Body of pancreas (tissue), 4 donors: Measurements from ENCODE around the gene USP10. TPM values are rescaled to one million over a fixed set of nuclear protein-coding genes. Genes with fewer than 3 reads are reported as not detected.

ENCODE experiments used
- ATAC-seq: fragments of 150-250 bp; one replicate; pipeline ENCODE4 v1.9.1; 2016
- DNase-seq, 4 donors: peaks; one replicate each; pipeline ENCODE4 v3.0.0-alpha.2; 2019
- H3K27ac ChIP-seq, 4 donors: fragments of 200-600 bp; sonication (generic); 1 replicate in 3 of 4; 2 replicates in 1 of 4; pipeline versions ENCODE4 v1.5.1 to v1.6.1; 2016 to 2019; ENCODE audit warnings: mild to moderate bottlenecking in 1 of 4, mixed read lengths in 1 of 4, moderate library complexity in 1 of 4
- H3K27me3 ChIP-seq, 2 donors: fragments of 200-600 bp; sonication (generic); one replicate each; pipeline ENCODE4 v1.6.0; 2016; ENCODE audit warnings: mild to moderate bottlenecking in 1 of 2
- H3K36me3 ChIP-seq, 2 donors: fragments of 200-600 bp; sonication (generic); replicated peaks in 1 of 2; 2 replicates each; pipeline ENCODE4 v1.5.1; 2016; ENCODE audit warnings: low read depth in 2 of 2; ENCODE audit not compliant: insufficient read depth in 1 of 2
- H3K4me1 ChIP-seq: fragments of 200-600 bp; sonication (generic); one replicate; pipeline ENCODE4 v1.6.0; 2016
- H3K4me3 ChIP-seq, 2 donors: fragments of 200-600 bp; sonication (generic); 1 replicate in 1 of 2; 2 replicates in 1 of 2; pipeline ENCODE4 v1.5.1; 2016 to 2019
- H3K9me3 ChIP-seq, 3 donors: fragments of 200-600 bp; sonication (generic); 1 replicate in 2 of 3; 2 replicates in 1 of 3; pipeline ENCODE4 v1.5.1; 2016
- POLR2A ChIP-seq, 3 donors: fragments of 450-650 bp; IDR thresholded peaks; one replicate each; pipeline ENCODE4 v1.6.1; 2016; ENCODE audit warnings: antibody characterized with exemption in 3 of 3, mild to moderate bottlenecking in 2 of 3
- WGBS, 2 donors: methylation state at CpG; one replicate each; pipeline ENCODE4 v1.1.5; 2017; 5-methylcytosine and 5-hydroxymethylcytosine counted together
- intact Hi-C: fragments of 100-400 bp; cut with DNase I; formaldehyde crosslinking; loops from one replicate; pipeline ENCODE4 v1.15.1; 2023
- total RNA-seq, 2 donors: library from RNA; depleted of rRNA; stranded (reverse); fragments of >200 nt; gene quantifications; one replicate each; pipeline ENCODE4 v1.1.0, GENCODE V29; 2016
- TF ChIP-seq, protein P1 (sequence below), 7 experiments: fragments of 450-650 bp in 4 of 7; fragments of 200-600 bp in 3 of 7; sonication (generic) in 3 of 7; IDR thresholded peaks; one replicate each; pipeline ENCODE4 v1.5.1; 2016 to 2019; ENCODE audit warnings: antibody characterized with exemption in 7 of 7

USP10 gene
- total RNA-seq, 2 donors from 2014 or later = 24.6 to 32.3 TPM

DNA sequence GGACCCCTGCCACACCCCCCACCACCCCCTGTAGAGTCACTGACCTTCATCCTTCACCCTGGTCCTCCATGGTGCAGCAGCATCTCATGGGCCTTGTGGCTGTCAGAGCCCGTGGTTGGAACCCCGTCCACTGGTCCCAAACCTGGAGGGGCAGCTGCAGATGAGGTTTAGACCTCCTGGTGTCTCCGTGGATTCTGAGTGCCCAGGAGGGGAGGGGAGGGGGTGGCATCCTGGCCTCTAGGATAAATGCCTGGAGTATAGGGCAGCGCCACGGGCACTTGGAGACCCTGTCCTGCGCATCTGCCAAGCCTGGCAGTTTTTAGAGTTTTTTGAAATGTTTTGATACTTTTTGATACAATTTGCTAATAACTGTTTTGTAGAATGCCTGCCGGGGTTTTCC, 34.0 kb upstream of the USP10 start:
- Histone ChIP-seq H3K4me3 (no peak overlapping the region), H3K27me3 (no peaks in the 10 kb centered on the region), H3K27ac (no peak overlapping the region), H3K4me1 (no peaks in the 10 kb centered on the region), H3K36me3 (peaks cover 6 to 17% of the 10 kb centered on the region in 2 donors), H3K9me3 (no peaks in the 10 kb centered on the region)
- no peak for DNase-seq
- TF ChIP-seq, protein P1, sequence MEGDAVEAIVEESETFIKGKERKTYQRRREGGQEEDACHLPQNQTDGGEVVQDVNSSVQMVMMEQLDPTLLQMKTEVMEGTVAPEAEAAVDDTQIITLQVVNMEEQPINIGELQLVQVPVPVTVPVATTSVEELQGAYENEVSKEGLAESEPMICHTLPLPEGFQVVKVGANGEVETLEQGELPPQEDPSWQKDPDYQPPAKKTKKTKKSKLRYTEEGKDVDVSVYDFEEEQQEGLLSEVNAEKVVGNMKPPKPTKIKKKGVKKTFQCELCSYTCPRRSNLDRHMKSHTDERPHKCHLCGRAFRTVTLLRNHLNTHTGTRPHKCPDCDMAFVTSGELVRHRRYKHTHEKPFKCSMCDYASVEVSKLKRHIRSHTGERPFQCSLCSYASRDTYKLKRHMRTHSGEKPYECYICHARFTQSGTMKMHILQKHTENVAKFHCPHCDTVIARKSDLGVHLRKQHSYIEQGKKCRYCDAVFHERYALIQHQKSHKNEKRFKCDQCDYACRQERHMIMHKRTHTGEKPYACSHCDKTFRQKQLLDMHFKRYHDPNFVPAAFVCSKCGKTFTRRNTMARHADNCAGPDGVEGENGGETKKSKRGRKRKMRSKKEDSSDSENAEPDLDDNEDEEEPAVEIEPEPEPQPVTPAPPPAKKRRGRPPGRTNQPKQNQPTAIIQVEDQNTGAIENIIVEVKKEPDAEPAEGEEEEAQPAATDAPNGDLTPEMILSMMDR (IDR thresholded peaks at IDR 0.05) = no peak
- no peak for TF ChIP-seq POLR2A (IDR thresholded peaks at IDR 0.05)
- ATAC-seq = no peak
- WGBS, 2 donors = 70 to 92% methylated on average over 4 to 7 of the region's 7 CpGs
- intact Hi-C loops = no loop called here

DNA sequence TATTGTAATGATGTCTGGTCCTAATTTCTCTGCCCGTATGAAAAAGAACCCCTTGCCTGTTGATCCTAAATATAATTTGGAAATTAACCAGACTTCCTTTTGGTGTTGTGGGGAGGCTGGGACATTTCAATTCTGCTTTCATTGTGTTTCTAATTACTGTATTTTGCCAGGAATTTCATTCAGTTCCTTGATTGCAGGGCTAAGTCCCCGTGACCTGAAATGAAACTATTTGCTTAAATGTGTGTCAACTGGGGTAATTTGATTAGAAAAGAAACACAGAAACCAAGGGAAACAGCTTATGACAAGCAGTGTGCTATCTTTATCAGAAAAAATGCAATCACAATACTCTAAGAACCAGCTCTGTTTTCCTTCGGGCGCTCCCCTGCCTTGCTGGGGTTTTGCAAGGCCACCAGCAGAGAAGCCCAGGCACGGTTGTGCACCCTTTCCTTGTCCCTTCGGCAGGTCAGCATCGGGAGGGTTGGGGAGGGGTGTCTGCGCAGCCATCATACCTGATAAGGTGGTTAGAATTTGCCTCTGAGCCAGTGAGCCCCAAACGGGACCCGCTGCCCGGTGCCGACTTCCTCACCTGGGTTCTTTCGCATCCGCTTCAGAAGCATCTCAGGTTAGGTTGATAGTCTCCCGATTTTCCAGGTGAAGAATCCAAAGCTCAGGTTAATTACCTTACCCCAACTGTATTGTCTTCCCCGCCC, 32.0 kb upstream of the USP10 start:
- no peak for DNase-seq
- Histone ChIP-seq H3K9me3 (no peaks in the 10 kb centered on the region), H3K27ac (no peak overlapping the region), H3K36me3 (peaks cover 6% of the 10 kb centered on the region in 2 donors), H3K4me3 (no peak overlapping the region), H3K4me1 (peaks cover 5% of the 10 kb centered on the region), H3K27me3 (no peaks in the 10 kb centered on the region)
- intact Hi-C loops = no loop called here
- ATAC-seq = no peak
- 79 to 83% methylated on average over 13 to 16 of the region's 16 CpGs for WGBS, 2 donors
- TF ChIP-seq, protein P1 (IDR thresholded peaks at IDR 0.05) = no peak
- TF ChIP-seq POLR2A (IDR thresholded peaks at IDR 0.05) = no peak

DNA sequence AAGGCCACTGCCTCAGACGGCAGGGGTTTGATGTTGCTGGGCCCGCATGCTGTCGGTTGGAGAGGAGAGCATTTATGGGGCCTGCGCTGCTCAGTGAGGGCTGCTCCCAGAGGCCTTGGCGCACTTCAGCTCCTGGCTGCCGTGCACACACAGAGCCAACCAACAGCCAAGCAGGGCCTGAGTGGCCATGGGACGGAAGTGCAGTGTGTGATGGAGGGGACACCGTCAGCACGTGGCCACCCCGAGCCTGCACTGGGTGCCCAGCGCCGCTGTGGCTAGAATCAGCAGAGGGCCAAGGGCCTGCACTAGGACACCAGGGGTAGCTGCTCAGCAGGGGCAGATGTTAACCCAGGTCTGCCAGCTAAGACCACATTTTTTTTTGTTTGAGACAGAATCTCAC, 29.7 kb upstream of the USP10 start:
- Histone ChIP-seq H3K4me1 (peaks cover 5% of the 10 kb centered on the region), H3K27me3 (no peaks in the 10 kb centered on the region), H3K36me3 (no peaks in the 10 kb centered on the region), H3K27ac (no peak overlapping the region), H3K4me3 (no peak overlapping the region), H3K9me3 (no peaks in the 10 kb centered on the region)
- intact Hi-C loops = loop anchor here (5.0 kb wide), 1 partner anchor 67 kb away; no protein-coding TSS in a partner anchor
- no peak for ATAC-seq
- DNase-seq = no peak
- 83 to 88% methylated on average over 3 to 10 of the region's 12 CpGs for WGBS, 2 donors
- TF ChIP-seq, protein P1 (IDR thresholded peaks at IDR 0.05) = no peak
- no peak for TF ChIP-seq POLR2A (IDR thresholded peaks at IDR 0.05)

DNA sequence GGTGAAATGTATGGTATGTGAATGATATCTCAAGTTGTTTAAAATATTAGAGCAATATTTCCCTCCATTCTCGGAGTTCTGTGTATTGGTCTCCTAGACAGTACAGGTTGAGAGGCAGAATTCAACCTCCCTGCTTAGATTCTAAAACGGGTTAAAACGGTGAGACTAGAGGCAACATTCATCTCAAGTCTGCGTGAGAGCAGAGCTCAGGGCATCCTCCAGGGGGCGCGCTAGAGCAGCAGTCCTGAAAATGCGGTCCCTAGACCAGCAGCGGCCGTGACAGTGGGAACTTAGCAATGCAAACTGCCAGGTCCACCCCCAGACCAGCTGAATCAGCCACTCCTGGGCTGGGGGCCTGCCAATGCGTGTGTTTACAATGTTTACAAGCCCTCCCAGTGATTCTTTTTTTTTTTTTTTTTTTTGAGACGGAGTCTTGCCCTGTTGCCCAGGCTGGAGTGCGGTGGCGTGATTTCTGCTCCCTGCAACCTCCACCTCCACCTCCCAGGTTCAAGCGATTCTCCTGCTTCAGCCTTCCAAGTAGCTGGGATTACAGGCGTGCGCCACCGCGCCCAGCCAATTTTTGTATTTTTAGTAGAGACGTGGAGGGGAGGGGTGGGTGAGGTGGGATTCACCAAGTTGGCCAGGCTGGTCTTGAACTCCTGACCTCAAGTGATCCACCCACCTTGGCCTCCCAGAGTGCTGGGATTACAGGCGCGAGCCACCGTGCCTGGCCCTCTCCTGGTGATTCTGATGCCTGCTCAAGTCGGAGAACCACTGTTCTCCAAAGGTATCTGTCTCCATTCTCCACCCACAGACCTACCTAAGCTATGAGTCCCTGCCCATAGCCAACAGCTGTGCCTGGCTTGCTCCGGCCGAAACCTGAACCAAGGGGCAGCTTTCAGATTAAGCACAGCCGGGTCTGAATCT, 27.3 kb upstream of the USP10 start:
- WGBS, 2 donors = 39 to 47% methylated on average over 22 to 26 of the region's 26 CpGs
- H3K4me3 ChIP-seq = no peak overlapping the region
- no peak for TF ChIP-seq POLR2A (IDR thresholded peaks at IDR 0.05)
- TF ChIP-seq, protein P1 (IDR thresholded peaks at IDR 0.05) = peak; percentile 80 to 93 (median 87)
- H3K27me3 ChIP-seq = no peaks in the 10 kb centered on the region
- peaks cover 5% of the 10 kb centered on the region for H3K4me1 ChIP-seq
- H3K36me3 ChIP-seq = no peaks in the 10 kb centered on the region
- H3K27ac ChIP-seq = no peak overlapping the region
- no peaks in the 10 kb centered on the region for H3K9me3 ChIP-seq
- DNase-seq = peak; percentile 74 to 84 (median 78)
- intact Hi-C loops = loop anchor here (5.0 kb wide), 1 partner anchor 65 kb away; no protein-coding TSS in a partner anchor
- ATAC-seq = peak; percentile 86
